UCSD-AML1 (cell line): Measurements from ENCODE around the gene GSG1L.

ENCODE experiments used
- DNase-seq: peaks from one replicate; lab custom pipeline; 2025; ENCODE audit not compliant: unreplicated experiment; lab: John Stamatoyannopoulos, UW

Gene GSG1L

GRCh38 chr16:27798241-27798640 is 265.3 kb downstream of the GSG1L start:
- DNase-seq = no peak

DNA sequence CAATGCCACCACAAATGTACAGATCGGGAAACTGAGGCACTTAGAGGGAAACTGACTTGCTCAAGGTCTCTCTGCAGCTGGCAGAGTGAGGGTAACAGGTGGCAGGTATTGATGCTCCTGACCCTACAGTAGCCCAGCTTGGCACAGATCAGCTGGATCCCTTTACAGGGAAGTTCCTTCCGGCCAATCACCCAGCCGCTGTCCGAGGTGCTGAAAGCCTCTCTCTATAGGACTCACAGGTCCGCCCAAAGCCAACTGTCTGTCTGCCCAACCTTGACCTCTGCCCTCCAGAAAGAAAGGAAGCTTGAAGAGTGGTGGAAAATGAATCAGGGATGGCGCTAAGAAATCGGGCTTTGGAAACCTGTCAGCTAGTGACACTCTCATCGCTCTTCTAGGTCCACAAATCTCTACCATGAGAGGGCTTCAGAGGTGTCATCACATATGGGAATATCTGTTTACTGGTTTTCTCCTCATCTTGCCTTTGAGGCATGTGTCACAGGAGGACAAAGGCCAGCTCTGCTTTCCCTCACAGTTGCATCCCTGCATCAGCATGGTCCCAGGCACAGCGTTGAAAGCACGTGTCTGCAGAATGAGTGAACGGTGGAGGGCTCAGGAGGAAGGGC is 267.4 kb downstream of the GSG1L start:
- peak; percentile 64 for DNase-seq

DNA sequence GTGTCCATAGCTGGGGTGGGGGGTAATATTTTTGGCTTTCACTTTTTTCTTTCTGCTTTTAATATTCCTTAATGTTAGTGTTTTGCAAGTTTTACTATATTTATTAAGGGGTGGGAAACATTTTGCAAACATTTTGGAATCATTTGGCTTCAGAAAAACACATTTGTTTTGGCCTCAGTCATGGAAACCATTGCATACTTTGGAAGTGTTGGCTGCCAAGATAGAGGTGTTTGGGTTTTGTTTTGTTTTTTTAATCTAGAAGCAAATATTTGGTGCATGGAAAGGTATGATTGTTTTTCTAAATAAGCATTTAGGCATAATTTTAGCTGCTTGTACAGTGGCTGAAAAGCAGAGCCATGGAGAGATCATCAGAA is 270.3 kb downstream of the GSG1L start:
- DNase-seq = no peak

DNA sequence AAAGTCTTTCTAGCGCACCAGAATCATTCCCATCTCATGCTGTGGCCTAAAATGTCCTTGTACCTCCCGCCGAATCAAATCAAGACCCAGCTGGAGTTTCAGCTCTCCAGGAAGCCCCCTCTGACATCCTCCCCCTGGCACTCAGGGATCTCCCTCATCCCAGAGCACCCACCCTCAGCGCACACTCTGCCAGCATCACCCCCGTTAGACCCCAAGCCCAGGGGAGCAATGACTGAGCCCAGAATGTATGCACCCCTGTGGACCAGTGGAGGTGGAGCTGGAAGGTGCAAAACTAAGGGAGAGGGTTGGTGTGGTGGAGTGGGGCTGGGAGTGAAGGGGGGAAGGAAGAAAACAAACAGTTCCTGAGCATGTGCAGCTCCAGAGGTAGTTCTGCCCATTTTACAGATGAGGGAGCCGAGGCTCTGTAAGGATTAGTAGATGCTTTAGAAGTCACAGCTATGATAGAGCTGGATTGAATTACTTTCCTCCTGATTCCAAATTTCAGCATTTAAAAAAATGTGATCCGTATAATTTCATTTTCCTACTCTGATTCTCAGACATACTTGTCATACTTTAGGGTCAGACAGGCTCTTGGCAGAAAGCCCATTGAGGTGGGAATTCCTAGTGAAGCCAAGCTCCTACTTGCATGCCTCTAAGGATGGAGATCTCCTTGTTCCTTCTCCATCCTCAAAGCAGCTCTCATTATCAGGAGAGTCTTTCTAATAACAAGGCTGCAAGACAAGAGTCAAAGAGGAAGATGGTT is 270.8 kb downstream of the GSG1L start:
- no peak for DNase-seq

- DNase-seq = no peak
Measured at GRCh38 chr16:27791404-27791719, 272.2 kb downstream of the GSG1L start.

GRCh38 chr16:27790546-27791403 is 272.7 kb downstream of the GSG1L start:
- no peak for DNase-seq

DNA sequence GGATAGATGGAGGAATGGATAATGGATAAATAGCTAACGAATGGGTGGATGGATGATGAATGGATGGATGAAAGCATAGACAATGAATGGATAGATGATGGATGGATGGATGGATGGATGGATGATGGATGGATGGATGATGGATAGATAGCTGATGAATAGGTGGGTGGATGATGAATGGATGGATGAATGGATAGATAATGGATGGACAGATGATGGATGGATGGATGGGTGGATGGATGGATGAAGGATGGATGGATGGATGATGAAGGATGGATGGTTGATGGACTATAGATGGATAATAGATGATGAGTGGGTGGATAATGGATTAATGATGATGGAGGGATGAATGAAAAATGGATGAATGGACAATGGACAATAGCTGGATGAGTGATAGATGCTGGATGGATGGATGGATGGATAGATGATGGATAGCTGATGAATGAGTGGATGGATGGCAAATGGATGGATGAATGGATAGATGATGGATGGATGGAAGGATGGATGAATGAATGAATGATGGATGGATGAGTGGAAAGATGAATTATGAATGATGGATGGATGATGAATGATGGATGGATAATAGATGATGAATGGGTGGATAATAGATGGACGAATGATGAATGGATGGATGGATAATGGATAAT is 273.8 kb downstream of the GSG1L start:
- DNase-seq = no peak

DNA sequence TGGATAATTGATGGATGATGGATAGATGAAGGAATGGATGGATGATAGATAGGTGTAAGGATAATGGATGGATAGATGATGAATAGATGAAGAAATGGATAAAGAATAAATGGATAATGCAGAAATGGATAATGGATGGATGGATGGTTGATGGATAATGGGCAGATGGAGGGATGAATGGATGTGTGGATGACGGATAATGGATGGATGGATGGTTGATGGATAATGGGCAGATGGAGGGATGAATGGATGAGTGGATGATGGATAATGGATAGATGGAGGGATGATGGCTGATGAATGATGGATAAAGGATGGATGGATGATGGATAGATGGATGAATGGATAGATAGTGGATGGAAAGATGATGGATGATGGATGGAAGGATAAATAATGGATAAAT is 274.4 kb downstream of the GSG1L start:
- no peak for DNase-seq

DNA sequence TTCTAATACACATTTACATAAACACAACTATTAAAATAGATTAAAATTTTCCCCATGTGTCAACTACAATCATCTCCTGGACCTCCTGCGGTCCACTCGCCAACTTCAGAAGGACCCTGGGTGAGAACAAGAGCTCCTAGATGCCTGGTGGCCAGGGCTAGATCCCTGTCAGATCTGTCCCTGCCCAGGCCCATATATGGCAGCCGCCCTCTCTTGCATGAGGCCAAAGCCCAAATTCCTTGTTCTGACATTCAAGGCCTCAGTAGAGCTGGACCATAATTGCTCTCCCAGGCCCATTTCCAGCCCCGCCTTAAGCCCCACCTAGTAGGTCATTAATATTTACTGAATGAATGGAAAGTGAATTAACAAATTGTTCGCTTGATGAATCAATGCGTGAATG is 275.8 kb downstream of the GSG1L start:
- DNase-seq = no peak

- DNase-seq = no peak
Measured at GRCh38 chr16:27786923-27787625, 276.4 kb downstream of the GSG1L start.

- no peak for DNase-seq
Measured at GRCh38 chr16:27786221-27786922, 277.1 kb downstream of the GSG1L start.

GRCh38 chr16:27785307-27785678 is 278.2 kb downstream of the GSG1L start:
- DNase-seq = no peak

- no peak for DNase-seq
Measured at GRCh38 chr16:27784351-27785306, 278.9 kb downstream of the GSG1L start.

GRCh38 chr16:27781981-27782880 is 281.3 kb downstream of the GSG1L start:
- no peak for DNase-seq

DNA sequence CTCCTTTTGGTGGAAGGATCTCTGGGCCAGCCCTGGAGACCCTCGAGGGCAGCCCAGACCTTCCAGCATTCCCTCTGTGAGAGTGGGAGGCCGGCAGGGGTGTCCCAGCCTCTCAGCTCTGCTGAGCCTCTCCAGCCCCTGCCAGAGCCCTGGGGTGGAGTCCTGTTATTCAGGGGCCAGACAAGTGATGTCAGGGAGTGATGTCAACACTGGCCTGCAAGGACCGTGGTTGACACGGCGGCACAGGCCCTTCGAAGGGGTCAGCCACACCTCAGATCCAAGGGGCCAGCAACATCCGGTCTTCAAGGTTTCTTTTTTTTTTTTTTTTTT is 282.4 kb downstream of the GSG1L start:
- DNase-seq = no peak

DNA sequence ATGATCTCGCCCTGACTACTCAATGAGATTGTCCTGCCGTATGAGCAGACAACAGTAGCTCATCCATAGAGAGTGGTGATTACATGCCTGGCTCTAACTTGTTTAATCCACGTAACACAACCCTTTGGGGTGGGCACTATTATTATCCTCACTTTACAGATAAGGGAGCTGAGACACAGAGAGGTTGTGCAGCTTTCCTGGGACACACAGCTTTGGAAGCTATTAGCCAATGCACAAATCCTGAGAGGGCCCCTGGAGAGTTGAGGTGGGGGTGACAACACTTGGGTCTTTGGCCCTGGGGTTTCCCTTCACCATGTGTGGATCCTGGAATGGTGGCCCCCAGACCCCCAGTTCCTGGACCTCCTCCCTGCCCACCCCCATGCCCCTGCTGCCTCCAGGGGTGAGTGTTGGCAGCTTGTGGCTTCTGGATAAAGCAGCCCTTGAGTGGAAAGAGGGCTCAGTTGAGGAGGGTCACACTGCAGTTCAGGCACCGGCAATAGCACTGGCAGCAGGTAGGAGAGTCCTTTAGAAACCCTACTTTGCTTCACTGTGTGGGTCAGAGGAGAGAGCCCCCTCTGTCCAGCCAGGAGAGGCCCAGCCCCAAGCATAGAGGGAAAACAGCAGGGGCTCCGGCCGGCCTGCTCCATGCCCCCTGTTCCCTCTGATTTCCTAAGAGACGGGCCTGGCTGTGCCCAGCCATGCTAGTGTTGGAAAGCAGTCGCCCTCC is 282.9 kb downstream of the GSG1L start:
- DNase-seq = no peak

DNA sequence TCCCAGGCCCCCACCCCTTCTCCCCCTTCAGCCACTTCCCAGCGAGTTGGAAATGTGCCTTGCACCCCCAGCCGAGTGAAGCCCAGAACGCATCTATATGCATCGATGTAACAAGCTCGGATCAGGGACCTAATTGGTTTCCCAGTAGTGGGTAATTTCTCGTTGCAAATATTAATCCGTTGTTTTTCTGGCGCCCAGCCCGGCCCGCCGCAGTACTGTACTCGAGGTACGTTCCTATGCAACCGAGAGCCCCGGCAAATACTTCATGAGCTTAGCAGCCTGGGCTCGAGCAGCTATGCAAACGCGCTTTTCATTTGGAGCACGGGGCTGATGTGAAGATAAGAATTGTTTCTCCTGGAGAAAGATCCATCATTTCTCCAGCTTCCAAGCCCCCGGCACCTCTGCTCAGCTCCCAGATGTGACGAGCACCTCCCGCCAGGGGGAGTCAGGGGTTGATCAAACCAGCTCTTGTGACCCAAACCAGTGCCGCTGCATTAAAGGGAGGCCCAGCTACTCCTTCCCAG is 283.8 kb downstream of the GSG1L start:
- DNase-seq = no peak
